Effector CD4-positive, alpha-beta T cell (primary cell): Measurements from ENCODE around the gene SRGAP2.
"Not testable (repeated sequence)": the region's sequence is repeated elsewhere in the genome, so short reads cannot be mapped to it uniquely, and the experiment has no call there.

ENCODE experiments used
- DNase-seq: peaks from one replicate; pipeline ENCODE4 v3.0.0-alpha.2; 2020

The SRGAP2 gene

DNA sequence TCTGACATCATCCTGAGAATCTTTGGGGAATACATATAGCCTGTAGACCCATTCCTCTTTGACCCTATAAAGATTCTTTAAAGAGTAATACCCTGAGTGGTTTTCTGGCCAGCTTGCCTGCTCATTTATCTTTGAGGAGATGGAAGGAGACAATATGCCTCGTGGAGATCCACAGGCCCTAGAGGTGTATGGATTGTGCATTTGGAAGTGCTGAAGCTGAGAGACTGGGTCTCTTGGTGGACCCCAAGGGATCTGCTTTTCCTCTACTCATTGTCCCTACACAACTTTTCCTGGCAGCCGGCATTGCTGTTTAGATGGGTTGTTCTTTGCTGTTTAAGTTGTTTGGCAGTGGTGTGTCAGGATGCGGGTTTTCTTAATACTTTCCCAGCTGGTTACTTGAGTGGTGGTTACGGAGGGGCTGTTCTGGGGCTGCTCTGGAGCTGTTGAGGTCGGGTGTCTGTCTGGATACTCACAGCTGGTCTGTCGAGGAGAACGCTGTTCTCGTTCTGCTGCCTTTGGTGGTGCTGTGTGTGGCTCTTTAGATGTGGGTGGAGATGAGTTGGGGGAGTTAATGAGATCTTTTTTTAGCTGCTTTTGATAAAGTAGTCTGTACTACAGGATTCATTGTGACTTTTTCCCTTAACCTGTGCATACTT is 49.5 kb downstream of the SRGAP2 start:
- not testable (repeated sequence) for DNase-seq
